Mesodermal cell (in vitro differentiated cells): Measurements from ENCODE around the gene MAGEA11.
"Not testable (repeated sequence)": the region's sequence is repeated elsewhere in the genome, so short reads cannot be mapped to it uniquely, and the experiment has no call there.

Experiments
- H3K27ac ChIP-seq: 2 replicates; pipeline ENCODE4 v1.7.0; 2013; ENCODE audit warnings: mild to moderate bottlenecking, low read depth, low read length, moderate library complexity; ENCODE audit not compliant: severe bottlenecking
- H3K36me3 ChIP-seq: 2 replicates; pipeline ENCODE4 v1.7.1; 2013; ENCODE audit warnings: mild to moderate bottlenecking, low read length, moderate library complexity; ENCODE audit not compliant: control insufficient read depth, insufficient read depth
- H3K4me1 ChIP-seq: one replicate; pipeline ENCODE4 v1.7.1; 2013; ENCODE audit warnings: mild to moderate bottlenecking, low read length; ENCODE audit not compliant: insufficient read depth, control insufficient read depth, poor library complexity, severe bottlenecking
- H3K4me3 ChIP-seq: 2 replicates; pipeline ENCODE4 v1.7.0; 2013; ENCODE audit warnings: low read length, control low read depth, mild to moderate bottlenecking; ENCODE audit not compliant: insufficient read depth, poor library complexity, severe bottlenecking; ENCODE audit errors: extremely low read depth
- H3K9me3 ChIP-seq: 2 replicates; pipeline ENCODE4 v1.7.1; 2013; ENCODE audit warnings: mild to moderate bottlenecking, low read length, moderate library complexity; ENCODE audit not compliant: control insufficient read depth
- WGBS, 2 experiments: methylation state at CpG; one replicate each; pipeline ENCODE4 v1.1.5; 2013; ENCODE audit warnings: missing lambda C conversion rate in 2 of 2; ENCODE audit not compliant: insufficient coverage in 2 of 2; 5-methylcytosine and 5-hydroxymethylcytosine counted together

Gene MAGEA11

GRCh38 chrX:149691794-149692193 lies 20.1 kb upstream of the MAGEA11 start:
- Histone ChIP-seq H3K9me3 (peaks cover 6% of the 10 kb centered on the region), H3K27ac (no peak overlapping the region), H3K4me3 (no peak overlapping the region), H3K4me1 (peaks cover 5% of the 10 kb centered on the region), H3K36me3 (no peaks in the 10 kb centered on the region)
- no CpG with 5 or more reads among the region's 1 CpG for WGBS, 2 experiments

- 100% methylated on average over 1 of the region's 6 CpGs; no CpG with 5 or more reads in 1 of the 2 experiments for WGBS, 2 experiments
Measured at GRCh38 chrX:149692686-149693272, 19.1 kb upstream of the MAGEA11 start.

GRCh38 chrX:149699761-149700160 lies 12.1 kb upstream of the MAGEA11 start:
- WGBS, 2 experiments, result no CpG with 5 or more reads among the region's 2 CpGs
- H3K27ac ChIP-seq, result no peak overlapping the region
- no peaks in the 10 kb centered on the region for H3K9me3 ChIP-seq
- no peak overlapping the region for H3K4me3 ChIP-seq
- H3K36me3 ChIP-seq, result no peaks in the 10 kb centered on the region
- peaks cover 5% of the 10 kb centered on the region for H3K4me1 ChIP-seq

More at GRCh38 chrX:149692686-149693272, 19.1 kb upstream of the MAGEA11 start:
- not testable (repeated sequence) for H3K9me3 ChIP-seq, H3K27ac ChIP-seq, H3K4me3 ChIP-seq, H3K4me1 ChIP-seq, H3K36me3 ChIP-seq

- H3K4me3 ChIP-seq, result no peak overlapping the region
- no peaks in the 10 kb centered on the region for H3K4me1 ChIP-seq
- no peaks in the 10 kb centered on the region for H3K9me3 ChIP-seq
- 90 to 100% methylated on average over 2 to 3 of the region's 5 CpGs for WGBS, 2 experiments
- H3K36me3 ChIP-seq, result no peaks in the 10 kb centered on the region
- no peak overlapping the region for H3K27ac ChIP-seq
Measured at GRCh38 chrX:149704664-149705063, 7.2 kb upstream of the MAGEA11 start.

DNA sequence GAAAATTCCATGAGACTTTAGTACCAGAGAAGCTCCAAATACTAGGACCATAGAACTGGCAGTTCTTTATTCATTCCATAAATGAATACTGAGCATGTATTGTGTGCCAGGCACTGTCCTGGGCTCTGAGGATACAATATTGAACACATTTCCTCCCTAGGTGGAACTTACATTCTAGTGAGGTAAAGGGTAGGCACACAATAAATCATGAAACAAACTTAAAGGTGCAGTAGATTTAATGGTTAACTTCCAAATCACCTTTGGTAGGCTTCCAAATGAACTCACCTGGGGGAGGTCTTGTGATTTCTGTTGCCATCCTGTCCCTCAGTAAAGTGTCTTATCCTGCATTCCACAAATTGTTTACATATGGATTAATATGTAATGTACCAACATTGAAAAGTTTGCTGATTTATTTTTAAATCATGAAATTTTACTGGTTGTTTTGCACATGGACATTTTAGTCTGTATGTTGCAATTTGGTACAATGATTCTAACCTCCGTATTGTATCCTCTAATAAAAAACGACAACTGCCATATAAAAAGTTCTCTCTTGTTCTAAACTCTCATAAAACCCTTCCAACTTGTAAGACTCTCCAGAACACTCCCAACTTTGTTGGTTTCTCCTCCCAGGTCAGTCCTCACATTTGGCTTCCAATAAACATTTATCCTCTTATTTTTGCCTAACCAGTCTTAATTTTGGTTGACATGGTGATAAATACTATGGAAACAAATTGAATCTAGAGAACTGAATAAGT lies 4.5 kb upstream of the MAGEA11 start:
- Histone ChIP-seq H3K4me3 (no peak overlapping the region), H3K27ac (no peak overlapping the region), H3K4me1 (no peaks in the 10 kb centered on the region), H3K36me3 (no peaks in the 10 kb centered on the region), H3K9me3 (no peaks in the 10 kb centered on the region)
- no CpG with 5 or more reads among the region's 2 CpGs for WGBS, 2 experiments

- Histone ChIP-seq H3K4me1 (no peaks in the 10 kb centered on the region), H3K9me3 (no peaks in the 10 kb centered on the region), H3K36me3 (no peaks in the 10 kb centered on the region), H3K4me3 (no peak overlapping the region), H3K27ac (no peak overlapping the region)
- WGBS, 2 experiments, result 80% methylated on average over 1 of the region's 5 CpGs; no CpG with 5 or more reads in 1 of the 2 experiments
Measured at GRCh38 chrX:149712831-149713230, 971 bp downstream of the MAGEA11 start.

DNA sequence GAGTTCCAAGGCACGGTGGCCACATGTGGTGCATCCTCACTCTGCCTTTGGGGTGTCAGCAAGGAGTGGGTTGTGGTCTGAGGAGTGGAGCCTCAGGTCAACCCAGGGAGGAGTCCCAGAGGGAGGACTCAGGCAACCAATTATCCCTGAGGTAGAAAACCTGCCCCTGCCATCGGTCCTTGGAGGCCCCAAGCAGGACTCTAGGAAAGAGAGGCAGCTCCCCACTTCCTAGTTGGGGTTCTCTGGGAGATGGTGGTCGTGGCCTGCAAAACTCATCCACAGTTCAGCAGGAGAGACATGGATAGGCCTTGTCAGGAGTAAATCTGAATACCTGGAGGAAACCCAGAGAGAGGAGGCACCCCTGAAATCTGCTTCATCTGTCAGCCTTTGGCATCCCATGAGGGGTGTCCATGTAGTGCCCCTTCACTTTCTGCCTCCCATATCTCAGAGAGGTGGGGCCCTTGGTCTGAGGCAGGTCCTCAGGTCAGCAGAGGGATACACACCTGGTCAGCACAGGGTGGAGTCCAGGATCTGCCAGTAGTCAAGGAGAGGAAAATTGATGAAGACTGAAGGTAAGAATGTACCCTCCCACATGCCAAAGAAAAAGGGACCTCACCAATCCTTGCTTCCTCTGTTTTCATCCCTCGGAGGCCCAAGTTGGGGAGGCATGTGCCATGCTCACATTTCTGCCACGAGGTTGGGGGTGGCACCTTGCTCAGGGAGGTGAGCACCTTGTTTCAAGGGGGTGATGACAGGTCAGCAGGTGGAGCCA lies 1.6 kb downstream of the MAGEA11 start:
- WGBS, 2 experiments, result 100% methylated on average over 1 of the region's 5 CpGs; no CpG with 5 or more reads in 1 of the 2 experiments

GRCh38 chrX:149715468-149715867 lies 3.6 kb downstream of the MAGEA11 start:
- H3K27ac ChIP-seq, result no peak overlapping the region
- no peaks in the 10 kb centered on the region for H3K9me3 ChIP-seq
- H3K4me3 ChIP-seq, result no peak overlapping the region
- WGBS, 2 experiments, result 100% methylated on average over 1 of the region's 2 CpGs; no CpG with 5 or more reads in 1 of the 2 experiments
- no peaks in the 10 kb centered on the region for H3K36me3 ChIP-seq
- peaks cover 5% of the 10 kb centered on the region for H3K4me1 ChIP-seq

More for the DNA sequence above, 1.6 kb downstream of the MAGEA11 start:
- Histone ChIP-seq H3K4me1 (no peaks in the 10 kb centered on the region), H3K36me3 (no peaks in the 10 kb centered on the region), H3K9me3 (no peaks in the 10 kb centered on the region), H3K4me3 (no peak overlapping the region), H3K27ac (no peak overlapping the region)

GRCh38 chrX:149716632-149717031 lies 4.8 kb downstream of the MAGEA11 start:
- Histone ChIP-seq H3K27ac (no peak overlapping the region), H3K4me3 (no peak overlapping the region), H3K4me1 (peaks cover 5% of the 10 kb centered on the region), H3K36me3 (no peaks in the 10 kb centered on the region), H3K9me3 (no peaks in the 10 kb centered on the region)
- WGBS, 2 experiments, result 100% methylated on average over 1 of the region's 3 CpGs

DNA sequence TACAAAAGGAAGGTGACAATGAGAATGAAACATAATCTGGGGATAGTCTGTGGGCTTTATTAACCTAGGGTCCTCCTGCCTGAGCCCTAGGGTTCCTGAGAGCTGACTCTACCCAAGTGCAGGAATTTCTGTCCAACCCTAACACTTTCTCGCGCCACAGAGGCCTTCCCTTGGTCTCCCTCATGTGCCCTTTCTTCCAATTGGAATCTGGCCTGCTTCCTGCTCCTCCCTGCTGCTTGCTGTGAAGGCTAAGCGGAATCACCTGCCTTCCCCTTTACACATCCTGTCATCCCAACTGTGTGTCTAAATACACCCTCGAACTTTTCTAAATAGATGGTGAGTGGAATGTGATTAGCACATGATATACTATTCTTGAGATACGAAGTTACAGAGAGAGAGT lies 5.9 kb downstream of the MAGEA11 start:
- Histone ChIP-seq H3K4me3 (no peak overlapping the region), H3K9me3 (no peaks in the 10 kb centered on the region), H3K4me1 (peaks cover 5% of the 10 kb centered on the region), H3K27ac (no peak overlapping the region), H3K36me3 (no peaks in the 10 kb centered on the region)
- no CpG with 5 or more reads among the region's 5 CpGs for WGBS, 2 experiments
